ENCODE data around the gene CD151.

DNA sequence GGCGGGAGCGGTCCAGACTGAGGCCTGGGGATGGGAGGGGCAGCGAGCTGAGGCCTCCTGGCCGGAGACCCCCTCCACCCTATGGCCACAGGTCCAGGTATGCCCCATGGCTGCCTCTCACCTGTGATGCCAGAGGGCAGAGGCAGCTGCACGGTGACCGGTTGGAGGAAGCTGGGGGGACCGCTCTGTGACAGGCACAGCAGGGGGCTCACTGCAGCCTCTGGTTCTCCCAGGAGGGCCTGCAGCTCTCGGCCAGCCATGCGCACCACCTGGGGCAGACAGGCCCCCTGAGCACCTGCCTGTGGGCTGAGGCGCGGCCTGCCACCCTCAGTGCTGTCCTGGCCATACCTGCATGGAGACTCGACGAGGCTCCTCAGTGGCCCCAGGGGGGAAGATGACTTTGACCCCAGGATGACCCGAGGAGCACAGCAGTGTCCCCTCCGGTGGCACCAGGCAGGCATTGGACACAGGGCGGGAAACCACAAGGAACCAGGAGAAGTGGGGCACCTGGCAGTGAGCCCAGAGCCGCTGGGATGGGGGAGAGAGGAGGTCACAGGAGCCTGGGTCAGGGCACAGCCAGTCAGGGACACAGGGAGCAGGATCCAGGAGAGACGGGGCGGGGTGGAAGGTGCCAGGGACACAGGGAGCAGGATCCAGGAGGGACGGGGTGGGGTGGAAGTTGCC lies 31.5 kb upstream of the CD151 start:
- TF ChIP-seq POLR2A (IDR thresholded peaks at IDR 0.05) = no peak
- TF ChIP-seq, protein P1, sequence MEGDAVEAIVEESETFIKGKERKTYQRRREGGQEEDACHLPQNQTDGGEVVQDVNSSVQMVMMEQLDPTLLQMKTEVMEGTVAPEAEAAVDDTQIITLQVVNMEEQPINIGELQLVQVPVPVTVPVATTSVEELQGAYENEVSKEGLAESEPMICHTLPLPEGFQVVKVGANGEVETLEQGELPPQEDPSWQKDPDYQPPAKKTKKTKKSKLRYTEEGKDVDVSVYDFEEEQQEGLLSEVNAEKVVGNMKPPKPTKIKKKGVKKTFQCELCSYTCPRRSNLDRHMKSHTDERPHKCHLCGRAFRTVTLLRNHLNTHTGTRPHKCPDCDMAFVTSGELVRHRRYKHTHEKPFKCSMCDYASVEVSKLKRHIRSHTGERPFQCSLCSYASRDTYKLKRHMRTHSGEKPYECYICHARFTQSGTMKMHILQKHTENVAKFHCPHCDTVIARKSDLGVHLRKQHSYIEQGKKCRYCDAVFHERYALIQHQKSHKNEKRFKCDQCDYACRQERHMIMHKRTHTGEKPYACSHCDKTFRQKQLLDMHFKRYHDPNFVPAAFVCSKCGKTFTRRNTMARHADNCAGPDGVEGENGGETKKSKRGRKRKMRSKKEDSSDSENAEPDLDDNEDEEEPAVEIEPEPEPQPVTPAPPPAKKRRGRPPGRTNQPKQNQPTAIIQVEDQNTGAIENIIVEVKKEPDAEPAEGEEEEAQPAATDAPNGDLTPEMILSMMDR (IDR thresholded peaks at IDR 0.05) = no peak

Measured in thyroid gland (tissue), 4 donors.